ENCODE results near the gene ZFP3. TPM values are rescaled to one million over a fixed set of nuclear protein-coding genes. Genes with fewer than 3 reads are reported as not detected.
"Not testable (repeated sequence)": the region's sequence is repeated elsewhere in the genome, so short reads cannot be mapped to it uniquely, and the experiment has no call there.

The ZFP3 gene
- polyA plus RNA-seq, 6 donors from 2014 or later = 1.7 to 4.1 (median 3.6) TPM

- not testable (repeated sequence) for H3K36me3 Mint-ChIP-seq; ATAC-seq (ENCODE audit: low read depth in 2 of 2); H3K27ac Mint-ChIP-seq; DNase-seq; H3K27me3 Mint-ChIP-seq; H3K4me1 Mint-ChIP-seq; H3K9me3 Mint-ChIP-seq; H3K4me3 Mint-ChIP-seq
These were observed 64.6 kb downstream of the ZFP3 start for GRCh38 chr17:5142877-5143276.

Other genes with a start within 250 kb of the ZFP3 start
- 10 to 100 TPM in 1 of 6 donors, 1 to 10 TPM in 5; 1.1 to 13.6 (median 6.6) TPM for gene MINK1, start 245.1 kb upstream of the ZFP3 start, polyA plus RNA-seq (ENCODE audit: low read depth in 6 of 6)
- 1 to 10 TPM in 5 of 6 donors, not detected in 1; 1.6 to 2.6 (median 2.1) TPM for gene C17orf107, start 178.9 kb upstream of the ZFP3 start, polyA plus RNA-seq (ENCODE audit: low read depth in 6 of 6)
- gene CHRNE, start 175.4 kb upstream of the ZFP3 start, polyA plus RNA-seq (ENCODE audit: low read depth in 6 of 6) = under 1 TPM in 5 of 6 donors, not detected in 1; 0.18 to 0.59 (median 0.37) TPM
- gene GP1BA, start 146.2 kb upstream of the ZFP3 start, polyA plus RNA-seq (ENCODE audit: low read depth in 6 of 6) = under 1 TPM in 4 of 6 donors, not detected in 2; 0.42 to 1.00 (median 0.56) TPM
- gene SLC25A11, start 138.4 kb upstream of the ZFP3 start, polyA plus RNA-seq (ENCODE audit: low read depth in 6 of 6) = 10 to 100 TPM; 61.0 to 89.1 (median 71.4) TPM
- gene RNF167, start 138.2 kb upstream of the ZFP3 start, polyA plus RNA-seq (ENCODE audit: low read depth in 6 of 6) = 10 to 100 TPM; 19.9 to 25.8 (median 22.7) TPM
- gene PFN1, start 129.9 kb upstream of the ZFP3 start, polyA plus RNA-seq (ENCODE audit: low read depth in 6 of 6) = 1,000 to 10,000 TPM; 1,151 to 1,601 (median 1,370) TPM
- 1 to 10 TPM in 4 of 6 donors, under 1 TPM in 1, not detected in 1; 0.79 to 3.2 (median 1.2) TPM for gene ENO3, start 127.3 kb upstream of the ZFP3 start, polyA plus RNA-seq (ENCODE audit: low read depth in 6 of 6)
- 100 to 1,000 TPM in 3 of 6 donors, 10 to 100 TPM in 3; 92.4 to 171 (median 104) TPM for gene SPAG7, start 110.7 kb upstream of the ZFP3 start, polyA plus RNA-seq (ENCODE audit: low read depth in 6 of 6)
- 10 to 100 TPM in 1 of 6 donors, 1 to 10 TPM in 5; 3.3 to 16.7 (median 5.2) TPM for gene CAMTA2, start 90.8 kb upstream of the ZFP3 start, polyA plus RNA-seq (ENCODE audit: low read depth in 6 of 6)
- gene INCA1, start 80.9 kb upstream of the ZFP3 start, polyA plus RNA-seq (ENCODE audit: low read depth in 6 of 6) = under 1 TPM in 3 of 6 donors, not detected in 3; 0.40 to 0.98 (median 0.41) TPM
- gene KIF1C, start 80.5 kb upstream of the ZFP3 start, polyA plus RNA-seq (ENCODE audit: low read depth in 6 of 6) = 1 to 10 TPM in 3 of 6 donors, under 1 TPM in 2, not detected in 1; 0.16 to 3.6 (median 2.0) TPM
- not detected for gene SLC52A1, start 43.0 kb upstream of the ZFP3 start, polyA plus RNA-seq (ENCODE audit: low read depth in 6 of 6)
- 10 to 100 TPM in 3 of 6 donors, 1 to 10 TPM in 3; 6.3 to 25.3 (median 10.1) TPM for gene ZNF232, start 33.4 kb downstream of the ZFP3 start, polyA plus RNA-seq (ENCODE audit: low read depth in 6 of 6)
- gene USP6, start 37.6 kb downstream of the ZFP3 start, polyA plus RNA-seq (ENCODE audit: low read depth in 6 of 6) = under 1 TPM; 0.06 to 0.37 (median 0.12) TPM
- 1 to 10 TPM in 5 of 6 donors, under 1 TPM in 1; 0.82 to 4.8 (median 4.0) TPM for gene ZNF594, start 113.4 kb downstream of the ZFP3 start, polyA plus RNA-seq (ENCODE audit: low read depth in 6 of 6)
- 100 to 1,000 TPM in 3 of 6 donors, 10 to 100 TPM in 3; 80.4 to 181 (median 103) TPM for gene SCIMP, start 156.4 kb downstream of the ZFP3 start, polyA plus RNA-seq (ENCODE audit: low read depth in 6 of 6)
- gene RABEP1, start 203.8 kb downstream of the ZFP3 start, polyA plus RNA-seq (ENCODE audit: low read depth in 6 of 6) = 10 to 100 TPM; 54.6 to 90.2 (median 71.8) TPM